ENCODE results near the gene RAB31. TPM values are rescaled to one million over a fixed set of nuclear protein-coding genes. Genes with fewer than 3 reads are reported as not detected.
A peak's percentile ranks its signal among the peaks of the same experiment; 100 is the strongest.
"Not testable (repeated sequence)": the region's sequence is repeated elsewhere in the genome, so short reads cannot be mapped to it uniquely, and the experiment has no call there.

Gene RAB31
- total RNA-seq, 1 donor from 2014 or later, result 36.8 TPM

GRCh38 chr18:9852266-9853081, 144.4 kb downstream of the RAB31 start:
- Histone ChIP-seq H3K27ac (no peak overlapping the region), H3K4me1 (peaks cover 0 to 15% of the 10 kb centered on the region in 2 donors)
- intact Hi-C loops (cut with DNase I), result no loop called here

GRCh38 chr18:9854801-9855676, 146.9 kb downstream of the RAB31 start:
- H3K27me3 ChIP-seq, result no peaks in the 10 kb centered on the region
- no peak for TF ChIP-seq CTCF (IDR thresholded peaks at IDR 0.05)
- peaks cover 0 to 15% of the 10 kb centered on the region in 2 donors for H3K4me1 ChIP-seq
- DNase-seq (ENCODE audit: low spot score in 2 of 2), result no peak
- no peaks in the 10 kb centered on the region for H3K9me3 ChIP-seq
- intact Hi-C loops (cut with DNase I), result no loop called here
- H3K4me3 ChIP-seq, result no peak overlapping the region
- peaks cover 0 to 8% of the 10 kb centered on the region in 2 donors for H3K36me3 ChIP-seq
- H3K27ac ChIP-seq, result peak overlapping the region; percentile 71 to 74

More at GRCh38 chr18:9852266-9853081, 144.4 kb downstream of the RAB31 start:
- H3K27me3 ChIP-seq, result no peaks in the 10 kb centered on the region
- no peak for TF ChIP-seq CTCF (IDR thresholded peaks at IDR 0.05)
- DNase-seq (ENCODE audit: low spot score in 2 of 2), result no peak
- no peak overlapping the region for H3K4me3 ChIP-seq
- H3K36me3 ChIP-seq, result peaks cover 0 to 3% of the 10 kb centered on the region in 2 donors
- no peaks in the 10 kb centered on the region for H3K9me3 ChIP-seq

- DNase-seq (ENCODE audit: low spot score in 2 of 2), result no peak
- intact Hi-C loops (cut with DNase I), result no loop called here
- Histone ChIP-seq H3K36me3 (peaks cover 4 to 9% of the 10 kb centered on the region in 2 donors), H3K27me3 (no peaks in the 10 kb centered on the region), H3K27ac (peak overlapping the region; percentile 71 to 74), H3K4me1 (peaks cover 0 to 15% of the 10 kb centered on the region in 2 donors), H3K4me3 (no peak overlapping the region), H3K9me3 (no peaks in the 10 kb centered on the region)
- no peak for TF ChIP-seq CTCF (IDR thresholded peaks at IDR 0.05)
These were observed 147.6 kb downstream of the RAB31 start for GRCh38 chr18:9855681-9856080.

GRCh38 chr18:9856092-9856491, 148.0 kb downstream of the RAB31 start:
- Histone ChIP-seq H3K4me3 (no peak overlapping the region), H3K9me3 (no peaks in the 10 kb centered on the region), H3K4me1 (peaks cover 0 to 15% of the 10 kb centered on the region in 2 donors), H3K27me3 (no peaks in the 10 kb centered on the region), H3K27ac (peak overlapping the region; percentile 71 to 74), H3K36me3 (peaks cover 8 to 9% of the 10 kb centered on the region in 2 donors)
- intact Hi-C loops (cut with DNase I), result no loop called here
- no peak for DNase-seq (ENCODE audit: low spot score in 2 of 2)
- TF ChIP-seq CTCF (IDR thresholded peaks at IDR 0.05), result no peak

- intact Hi-C loops (cut with DNase I); H3K9me3 ChIP-seq; H3K27me3 ChIP-seq; H3K4me3 ChIP-seq; H3K27ac ChIP-seq; DNase-seq (ENCODE audit: low spot score in 2 of 2): not testable (repeated sequence)
- Histone ChIP-seq H3K4me1 (peaks cover 0 to 15% of the 10 kb centered on the region in 2 donors), H3K36me3 (peaks cover 10 to 15% of the 10 kb centered on the region in 2 donors)
These were observed 149.4 kb downstream of the RAB31 start for GRCh38 chr18:9857479-9857998.
